OCI-LY7 (cell line): ENCODE results near the gene ATXN7L3.

ENCODE experiments used
- EZH2phosphoT487 ChIP-seq: fragments of 200-600 bp; sonication (generic); IDR thresholded peaks from 2 replicates; pipeline ENCODE4 v1.6.1; 2018; ENCODE audit warnings: low read depth, borderline replicate concordance, mild to moderate bottlenecking, mixed run types, antibody characterized with exemption, low read length, moderate library complexity, mixed read lengths
- TF ChIP-seq, protein P1 (sequence below): fragments of 200-600 bp; sonication (generic); conservative IDR thresholded peaks from 2 replicates; pipeline ENCODE4 v1.5.1; 2014; ENCODE audit warnings: mild to moderate bottlenecking, antibody characterized with exemption, low read length, moderate library complexity, mixed read lengths

DNA sequence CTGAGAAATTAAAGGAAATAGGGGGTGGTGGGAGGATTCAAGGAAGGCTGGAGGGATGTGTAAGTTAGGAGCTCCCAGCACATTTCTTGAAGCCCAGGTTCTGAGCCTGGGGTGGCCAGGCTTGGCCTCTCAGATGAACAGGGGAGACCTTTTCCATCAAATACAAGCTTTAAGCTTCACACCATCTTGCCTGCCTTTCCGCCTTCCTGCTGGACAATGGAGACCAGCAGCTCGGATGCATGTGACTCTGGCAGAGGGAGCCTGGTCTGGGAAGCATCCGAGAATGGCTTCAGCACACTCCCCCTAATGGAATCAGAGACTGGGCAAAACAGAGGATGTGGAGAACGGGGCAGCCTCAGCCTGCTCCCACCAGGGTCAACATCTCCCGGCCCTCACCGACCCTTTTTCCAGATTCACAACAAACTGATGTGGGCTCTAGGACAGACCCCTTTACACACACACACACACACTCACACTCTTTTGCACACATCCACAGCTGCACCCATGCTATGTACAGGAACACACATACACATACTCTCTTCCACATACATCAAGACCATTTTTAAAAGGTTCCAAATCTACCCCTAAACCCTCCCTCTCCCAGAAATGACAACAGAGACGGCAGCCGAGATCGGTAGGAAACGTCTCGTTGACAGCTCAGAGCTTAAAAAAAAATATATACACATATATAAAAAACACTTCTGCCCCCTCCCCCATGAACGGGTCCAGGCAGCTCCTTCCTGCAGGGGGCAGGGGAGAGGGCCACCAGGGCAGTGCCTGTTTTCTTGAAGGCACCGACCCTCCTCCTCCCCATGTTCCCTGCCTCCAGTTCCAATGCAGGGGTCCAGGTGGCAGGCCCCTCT, 6.5 kb upstream of the ATXN7L3 start:
- TF ChIP-seq, protein P1, sequence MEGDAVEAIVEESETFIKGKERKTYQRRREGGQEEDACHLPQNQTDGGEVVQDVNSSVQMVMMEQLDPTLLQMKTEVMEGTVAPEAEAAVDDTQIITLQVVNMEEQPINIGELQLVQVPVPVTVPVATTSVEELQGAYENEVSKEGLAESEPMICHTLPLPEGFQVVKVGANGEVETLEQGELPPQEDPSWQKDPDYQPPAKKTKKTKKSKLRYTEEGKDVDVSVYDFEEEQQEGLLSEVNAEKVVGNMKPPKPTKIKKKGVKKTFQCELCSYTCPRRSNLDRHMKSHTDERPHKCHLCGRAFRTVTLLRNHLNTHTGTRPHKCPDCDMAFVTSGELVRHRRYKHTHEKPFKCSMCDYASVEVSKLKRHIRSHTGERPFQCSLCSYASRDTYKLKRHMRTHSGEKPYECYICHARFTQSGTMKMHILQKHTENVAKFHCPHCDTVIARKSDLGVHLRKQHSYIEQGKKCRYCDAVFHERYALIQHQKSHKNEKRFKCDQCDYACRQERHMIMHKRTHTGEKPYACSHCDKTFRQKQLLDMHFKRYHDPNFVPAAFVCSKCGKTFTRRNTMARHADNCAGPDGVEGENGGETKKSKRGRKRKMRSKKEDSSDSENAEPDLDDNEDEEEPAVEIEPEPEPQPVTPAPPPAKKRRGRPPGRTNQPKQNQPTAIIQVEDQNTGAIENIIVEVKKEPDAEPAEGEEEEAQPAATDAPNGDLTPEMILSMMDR = 0 out of 2 replicates have a peak, but pooled peaks have one; percentile 21
- no peak for TF ChIP-seq EZH2phosphoT487
